KG1 (cell line): Measurements from ENCODE around the gene PRKCSH.

Experiments
- DNase-seq: peaks from one replicate; lab custom pipeline; 2025; lab: John Stamatoyannopoulos, UW

PRKCSH gene

GRCh38 chr19:11478167-11479089 lies 43.0 kb downstream of the PRKCSH start:
- no peak for DNase-seq

- no peak for DNase-seq
These were observed 43.9 kb downstream of the PRKCSH start for GRCh38 chr19:11479090-11479897.

GRCh38 chr19:11479898-11480714 lies 44.7 kb downstream of the PRKCSH start:
- DNase-seq: no peak

GRCh38 chr19:11480715-11481533 lies 45.5 kb downstream of the PRKCSH start, which contains the start of gene ELAVL3:
ELAVL3 (minus strand) TSS chr19:11481046; CDS start chr19:11480608, 438 bp downstream.
- DNase-seq: no peak

- DNase-seq: peak; percentile 48
These were observed 46.3 kb downstream of the PRKCSH start for GRCh38 chr19:11481534-11482383.

- DNase-seq: peak; percentile 60
These were observed 47.1 kb downstream of the PRKCSH start for GRCh38 chr19:11482384-11483050.

GRCh38 chr19:11483366-11484111 lies 48.1 kb downstream of the PRKCSH start:
- DNase-seq: no peak

GRCh38 chr19:11485245-11485837 lies 49.9 kb downstream of the PRKCSH start:
- no peak for DNase-seq

- no peak for DNase-seq
These were observed 51.4 kb downstream of the PRKCSH start for GRCh38 chr19:11486661-11487503.

GRCh38 chr19:11489378-11489777 lies 53.9 kb downstream of the PRKCSH start:
- DNase-seq: no peak

GRCh38 chr19:11494634-11495285 lies 59.3 kb downstream of the PRKCSH start:
- DNase-seq: no peak

GRCh38 chr19:11495481-11495880 lies 60.0 kb downstream of the PRKCSH start:
- no peak for DNase-seq

- DNase-seq: no peak
These were observed 60.5 kb downstream of the PRKCSH start for GRCh38 chr19:11495885-11496284.

- DNase-seq: peak; percentile 31
These were observed 61.1 kb downstream of the PRKCSH start for GRCh38 chr19:11496391-11497163.

- no peak for DNase-seq
These were observed 63.8 kb downstream of the PRKCSH start for GRCh38 chr19:11499220-11499726.

GRCh38 chr19:11499890-11500420 lies 64.5 kb downstream of the PRKCSH start:
- DNase-seq: no peak
